Right lobe of liver (tissue), 6 donors: ENCODE data around the gene FPGS. TPM values are rescaled to one million over a fixed set of nuclear protein-coding genes. Genes with fewer than 3 reads are reported as not detected.

Experiments used
- ATAC-seq, 4 donors: fragments of 200-7000 bp; cut with Tn5 transposase; one replicate each; pipeline ENCODE4 v1.9.1; 2020; ENCODE audit warnings: mild to moderate bottlenecking in 4 of 4, moderate library complexity in 4 of 4
- DNase-seq, 3 donors: peaks; one replicate each; pipeline ENCODE4 v3.0.0-alpha.2; 2020
- H3K27ac ChIP-seq, 3 donors: fragments of 200-600 bp; one replicate each; pipeline ENCODE4 v1.8.0; 2022
- H3K27me3 ChIP-seq, 2 donors: fragments of 200-600 bp; one replicate each; pipeline ENCODE4 v1.8.0; 2022
- H3K36me3 ChIP-seq, 4 donors: fragments of 200-600 bp; sonication (generic) in 1 of 4; one replicate each; pipeline versions ENCODE4 v1.5.1 to v1.8.0; 2017 to 2022; ENCODE audit warnings: control low read depth in 1 of 4
- H3K4me1 ChIP-seq, 4 donors: fragments of 200-600 bp; sonication (generic) in 1 of 4; one replicate each; pipeline versions ENCODE4 v1.5.1 to v1.8.0; 2017 to 2022; ENCODE audit warnings: control low read depth in 1 of 4
- H3K4me3 ChIP-seq, 3 donors: fragments of 200-600 bp; one replicate each; pipeline ENCODE4 v1.8.0; 2022
- H3K9me3 ChIP-seq, 4 donors: fragments of 200-600 bp; sonication (generic) in 1 of 4; one replicate each; pipeline versions ENCODE4 v1.5.1 to v1.8.0; 2017 to 2022; ENCODE audit warnings: control low read depth in 1 of 4
- CTCF ChIP-seq, 4 donors: fragments of 200-600 bp in 3 of 4; fragments of 450-650 bp in 1 of 4; IDR thresholded peaks; one replicate each; pipeline versions ENCODE4 v1.5.1 to v1.8.0; 2016 to 2022; ENCODE audit warnings: antibody characterized with exemption in 4 of 4, mild to moderate bottlenecking in 2 of 4
- POLR2A ChIP-seq: fragments of 450-650 bp; IDR thresholded peaks from one replicate; pipeline ENCODE4 v1.6.1; 2017; ENCODE audit warnings: antibody characterized with exemption, mild to moderate bottlenecking
- WGBS: methylation state at CpG from one replicate; pipeline ENCODE4 v1.1.6; 2018; ENCODE audit warnings: low coverage, low lambda C conversion rate; ENCODE audit not compliant: insufficient coverage; ENCODE audit errors: missing lambda C conversion rate; 5-methylcytosine and 5-hydroxymethylcytosine counted together
- intact Hi-C, 2 donors: fragments of 100-400 bp; cut with DNase I; formaldehyde crosslinking; loops; one replicate each; pipeline versions ENCODE4 v1.11.2 to v1.14.1; 2022
- total RNA-seq, 6 experiments: library from RNA; depleted of rRNA in 2 of 6; stranded (reverse); fragments of >200 nt in 2 of 6; fragmentation: NEBNext Ultra II Directional in 3 of 6; extraction: Animal tissue kit (Norgen Biotek cat#: 25700) in 3 of 6; gene quantifications; one replicate each; pipeline versions ENCODE4 v1.1.0 to v1.2.4, GENCODE V29; 2016 to 2023
- donor health status: DM: no; HTN: yes; CAD: no.
- donor health status: DM: no; HTN: no; CAD: no.
- donor health status: DM: no; HTN: no; CAD: no.
- donor health status: DM: no; HTN: yes; CAD: no.
- donor health status: DM: no; HTN: yes; CAD: no.

Gene FPGS
- total RNA-seq, 6 experiments from 2014 or later, result 44.3 to 68.5 (median 56.9) TPM

GRCh38 chr9:127801955-127802575, 617 bp upstream of the FPGS start:
- Histone ChIP-seq H3K27ac (peak overlapping the region; percentile 86 to 98 (median 89)), H3K36me3 (peaks cover 0 to 25% (median 3%) of the 10 kb centered on the region in 4 donors), H3K27me3 (no peaks in the 10 kb centered on the region), H3K4me1 (peaks cover 0 to 63% (median 26%) of the 10 kb centered on the region in 4 donors), H3K9me3 (no peaks in the 10 kb centered on the region), H3K4me3 (peak overlapping the region; percentile 9 to 87 (median 70))
- WGBS, result 18% methylated on average over 10 of the region's 10 CpGs
- intact Hi-C loops, result no loop called here
- DNase-seq (no peak), ATAC-seq (peak in 1 of 4 donors; percentile 7)
- peak in 2 of 4 donors; percentile 15 to 30 for TF ChIP-seq CTCF (IDR thresholded peaks at IDR 0.05)
- no peak for TF ChIP-seq POLR2A

GRCh38 chr9:127803507-127804352, 1.0 kb downstream of the FPGS start:
- 5% methylated on average over 7 of the region's 18 CpGs for WGBS

GRCh38 chr9:127805620-127806019, 2.9 kb downstream of the FPGS start:
- intact Hi-C loops, result no loop called here
- WGBS, result 65% methylated on average over 5 of the region's 8 CpGs
- peaks cover 0 to 53% (median 7%) of the 10 kb centered on the region in 4 donors for H3K36me3 ChIP-seq
- DNase-seq, result peak in 1 of 3 donors; percentile 37
- no peaks in the 10 kb centered on the region for H3K27me3 ChIP-seq
- no peak overlapping the region for H3K4me3 ChIP-seq
- no peak for TF ChIP-seq POLR2A
- TF ChIP-seq CTCF (IDR thresholded peaks at IDR 0.05), result peak in 3 of 4 donors; percentile 13 to 29 (median 23)
- H3K9me3 ChIP-seq, result no peaks in the 10 kb centered on the region
- ATAC-seq, result no peak
- H3K27ac ChIP-seq, result no peak overlapping the region
- H3K4me1 ChIP-seq, result peaks cover 0 to 50% (median 20%) of the 10 kb centered on the region in 4 donors

More at GRCh38 chr9:127803507-127804352, 1.0 kb downstream of the FPGS start:
- Histone ChIP-seq H3K27me3 (no peaks in the 10 kb centered on the region), H3K4me1 (peaks cover 0 to 52% (median 18%) of the 10 kb centered on the region in 4 donors), H3K9me3 (no peaks in the 10 kb centered on the region), H3K4me3 (peak overlapping the region; percentile 70 to 87 (median 76)), H3K27ac (peak overlapping the region; percentile 86 to 98 (median 89)), H3K36me3 (peaks cover 0 to 41% (median 7%) of the 10 kb centered on the region in 4 donors)
- ATAC-seq, result peak; percentile 35 to 58 (median 40)
- no peak for TF ChIP-seq CTCF (IDR thresholded peaks at IDR 0.05)
- TF ChIP-seq POLR2A, result no peak
- peak; percentile 72 to 94 (median 88) for DNase-seq
- intact Hi-C loops, result no loop called here

- H3K9me3 ChIP-seq, result no peaks in the 10 kb centered on the region
- intact Hi-C loops, result no loop called here
- H3K4me1 ChIP-seq, result peaks cover 0 to 38% (median 17%) of the 10 kb centered on the region in 4 donors
- H3K36me3 ChIP-seq, result peaks cover 0 to 64% (median 8%) of the 10 kb centered on the region in 4 donors
- ATAC-seq, result no peak
- H3K27ac ChIP-seq, result no peak overlapping the region
- TF ChIP-seq CTCF (IDR thresholded peaks at IDR 0.05), result no peak
- no peak for TF ChIP-seq POLR2A
- no peaks in the 10 kb centered on the region for H3K27me3 ChIP-seq
- DNase-seq, result no peak
- 77% methylated on average over 2 of the region's 14 CpGs for WGBS
- H3K4me3 ChIP-seq, result no peak overlapping the region
Observed at GRCh38 chr9:127806871-127807270, 4.2 kb downstream of the FPGS start.
